PC-3 (cell line): ENCODE measurements around the gene OR5D16.

ENCODE experiments used
- CTCF ChIP-seq: fragments of 300-600 bp; sonication (generic); conservative IDR thresholded peaks from 2 replicates; pipeline ENCODE4 v1.5.1; 2017; ENCODE audit warnings: antibody characterized with exemption, low read depth, mild to moderate bottlenecking, low read length
- EZH2 ChIP-seq: fragments of 300-600 bp; sonication (generic); IDR thresholded peaks from one replicate; pipeline ENCODE4 v1.6.1; 2017; ENCODE audit warnings: antibody characterized with exemption, mild to moderate bottlenecking, low read length; ENCODE audit not compliant: unreplicated experiment
- EZH2phosphoT487 ChIP-seq: fragments of 300-600 bp; sonication (generic); IDR thresholded peaks from 2 replicates; pipeline ENCODE4 v1.6.1; 2018; ENCODE audit warnings: mild to moderate bottlenecking, antibody characterized with exemption, low read length, borderline replicate concordance

GRCh38 chr11:55849037-55849436 lies 10.5 kb downstream of the OR5D16 start:
- TF ChIP-seq CTCF = no peak
- TF ChIP-seq EZH2phosphoT487 = no peak
- no peak for TF ChIP-seq EZH2
